Activated CD8-positive, alpha-beta T cell treated with anti-CD3 and anti-CD28 coated beads for 36 hours (primary cell): ENCODE measurements around the gene TJP2. TPM values are rescaled to one million over a fixed set of nuclear protein-coding genes. Genes with fewer than 3 reads are reported as not detected.

Experiments
- ATAC-seq: fragments of 200-7000 bp; cut with Tn5 transposase; one replicate; pipeline ENCODE4 v1.10.0; 2021; ENCODE audit warnings: mild to moderate bottlenecking, moderate library complexity
- CTCF ChIA-PET: fragments of 350-600 bp; sonication (Branson Sonifier 250); formaldehyde crosslinking; loops from one replicate; lab custom pipeline; 2021; ENCODE audit warnings: antibody characterized with exemption; lab: Charles Lee
- POLR2A ChIA-PET: fragments of 350-600 bp; sonication (Branson Sonifier 250); formaldehyde crosslinking; loops from one replicate; lab custom pipeline; 2021; ENCODE audit warnings: antibody characterized with exemption; lab: Charles Lee
- DNase-seq: peaks from one replicate; pipeline ENCODE4 v3.0.0-alpha.2; 2020
- H3K27ac Mint-ChIP-seq: one replicate; pipeline ENCODE4 v1.8.0; 2021; ENCODE audit warnings: mild to moderate bottlenecking, mixed read lengths
- H3K27me3 Mint-ChIP-seq: one replicate; pipeline ENCODE4 v1.8.0; 2021; ENCODE audit warnings: mixed read lengths
- H3K36me3 Mint-ChIP-seq: one replicate; pipeline ENCODE4 v1.8.0; 2021; ENCODE audit warnings: low read depth, mixed read lengths
- H3K4me1 Mint-ChIP-seq: one replicate; pipeline ENCODE4 v1.8.0; 2021; ENCODE audit warnings: low read depth, mixed read lengths
- H3K4me3 Mint-ChIP-seq: one replicate; pipeline ENCODE4 v1.8.0; 2021; ENCODE audit warnings: mild to moderate bottlenecking, moderate library complexity, mixed read lengths
- H3K9me3 Mint-ChIP-seq: one replicate; pipeline ENCODE4 v1.8.0; 2021; ENCODE audit warnings: mixed read lengths
- intact Hi-C: fragments of 100-400 bp; cut with micrococcal nuclease; formaldehyde crosslinking; loops from one replicate; pipeline ENCODE4 v1.10.0; 2022
- total RNA-seq, 2 experiments: library from RNA; stranded (reverse); gene quantifications; one replicate each; pipeline ENCODE4 v1.2.3, GENCODE V29; 2021
- TF ChIP-seq, protein P1 (sequence below): fragments of 200-600 bp; IDR thresholded peaks from one replicate; pipeline ENCODE4 v1.8.0; 2022; ENCODE audit warnings: antibody characterized with exemption, mild to moderate bottlenecking

Gene TJP2
- total RNA-seq, 2 experiments from 2014 or later: 3.7 to 3.9 TPM

DNA sequence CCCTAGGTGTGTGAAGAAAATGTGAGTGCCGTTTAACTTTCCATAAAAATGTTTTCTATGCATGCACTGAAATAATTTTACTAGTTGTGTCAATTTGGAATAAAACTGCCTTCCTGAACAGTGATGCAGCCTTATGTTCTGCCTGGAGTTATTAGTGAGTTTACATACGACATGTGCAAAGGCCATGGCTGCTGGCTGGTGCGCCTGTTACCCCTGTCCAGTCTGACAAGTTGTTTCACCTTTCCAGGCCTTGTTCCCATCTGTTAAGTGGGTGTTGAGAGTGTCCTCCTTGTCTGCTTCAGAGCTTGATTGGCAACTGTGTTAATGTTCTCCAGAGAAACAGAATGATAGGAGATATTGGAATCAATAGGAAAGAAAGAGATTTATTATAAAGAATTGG is 60.6 kb downstream of the TJP2 start:
- H3K4me3 Mint-ChIP-seq: no peak overlapping the region
- ATAC-seq (no peak), DNase-seq (no peak)
- ChIA-PET POLR2A (no interaction called here), CTCF (no interaction called here)
- intact Hi-C loops: no loop called here
- H3K4me1 Mint-ChIP-seq: no peaks in the 10 kb centered on the region
- no peaks in the 10 kb centered on the region for H3K27me3 Mint-ChIP-seq
- no peak overlapping the region for H3K27ac Mint-ChIP-seq
- no peaks in the 10 kb centered on the region for H3K9me3 Mint-ChIP-seq
- peaks cover 5% of the 10 kb centered on the region for H3K36me3 Mint-ChIP-seq
- TF ChIP-seq, protein P1, sequence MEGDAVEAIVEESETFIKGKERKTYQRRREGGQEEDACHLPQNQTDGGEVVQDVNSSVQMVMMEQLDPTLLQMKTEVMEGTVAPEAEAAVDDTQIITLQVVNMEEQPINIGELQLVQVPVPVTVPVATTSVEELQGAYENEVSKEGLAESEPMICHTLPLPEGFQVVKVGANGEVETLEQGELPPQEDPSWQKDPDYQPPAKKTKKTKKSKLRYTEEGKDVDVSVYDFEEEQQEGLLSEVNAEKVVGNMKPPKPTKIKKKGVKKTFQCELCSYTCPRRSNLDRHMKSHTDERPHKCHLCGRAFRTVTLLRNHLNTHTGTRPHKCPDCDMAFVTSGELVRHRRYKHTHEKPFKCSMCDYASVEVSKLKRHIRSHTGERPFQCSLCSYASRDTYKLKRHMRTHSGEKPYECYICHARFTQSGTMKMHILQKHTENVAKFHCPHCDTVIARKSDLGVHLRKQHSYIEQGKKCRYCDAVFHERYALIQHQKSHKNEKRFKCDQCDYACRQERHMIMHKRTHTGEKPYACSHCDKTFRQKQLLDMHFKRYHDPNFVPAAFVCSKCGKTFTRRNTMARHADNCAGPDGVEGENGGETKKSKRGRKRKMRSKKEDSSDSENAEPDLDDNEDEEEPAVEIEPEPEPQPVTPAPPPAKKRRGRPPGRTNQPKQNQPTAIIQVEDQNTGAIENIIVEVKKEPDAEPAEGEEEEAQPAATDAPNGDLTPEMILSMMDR: no peak

DNA sequence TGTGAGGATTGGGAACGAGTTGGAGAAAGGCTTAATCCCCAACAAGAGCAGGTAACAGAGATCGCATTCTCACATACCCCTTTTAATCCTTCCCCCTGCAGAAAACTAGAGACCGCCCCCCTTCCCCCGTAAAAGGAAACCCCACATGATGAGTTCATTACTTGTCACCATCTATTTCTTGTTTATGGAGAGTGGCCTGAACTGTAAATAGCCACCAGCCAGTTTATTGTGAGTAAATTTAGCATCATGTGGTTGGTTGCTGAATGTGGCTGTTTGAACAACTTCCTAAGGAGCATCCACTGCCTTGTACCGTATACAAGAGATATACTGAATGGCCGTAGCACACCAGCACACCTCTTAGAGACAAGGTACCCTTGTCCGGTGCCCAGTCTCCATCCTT is 62.1 kb downstream of the TJP2 start:
- TF ChIP-seq, protein P1: no peak
- POLR2A ChIA-PET: interaction anchor here (0.5 kb wide), 1 partner anchor 34 kb away, joined by 3 read pairs; no protein-coding TSS in a partner anchor
- DNase-seq (no peak), ATAC-seq (no peak)
- Mint-ChIP-seq H3K9me3 (no peaks in the 10 kb centered on the region), H3K4me3 (no peak overlapping the region), H3K36me3 (peaks cover 5% of the 10 kb centered on the region), H3K4me1 (no peaks in the 10 kb centered on the region), H3K27ac (no peak overlapping the region), H3K27me3 (no peaks in the 10 kb centered on the region)
- intact Hi-C loops: no loop called here
- CTCF ChIA-PET: no interaction called here

DNA sequence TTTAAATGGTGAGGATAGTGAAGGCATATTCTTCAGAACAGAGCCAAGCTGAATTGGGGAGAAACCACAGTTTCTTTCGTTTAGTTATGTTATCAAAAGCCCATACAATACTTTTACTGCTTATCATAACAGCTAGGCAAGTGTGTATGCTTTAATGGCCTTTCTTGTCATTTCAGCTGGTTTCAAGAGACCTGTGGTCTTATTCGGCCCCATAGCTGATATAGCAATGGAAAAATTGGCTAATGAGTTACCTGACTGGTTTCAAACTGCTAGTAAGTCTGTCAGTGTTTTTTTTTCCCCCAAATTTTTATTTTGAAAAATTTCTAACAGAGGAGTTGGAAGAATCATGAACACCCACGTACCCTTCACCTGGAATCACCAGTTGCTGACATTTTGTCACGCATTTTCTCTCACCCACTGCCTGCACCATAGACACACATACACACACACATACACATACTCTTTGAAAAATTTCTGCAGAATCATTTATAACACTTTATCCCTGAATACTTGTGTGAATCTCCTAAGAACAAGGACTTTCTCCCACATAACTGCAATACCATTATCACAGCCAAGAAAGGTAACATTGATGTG is 63.7 kb downstream of the TJP2 start:
- POLR2A ChIA-PET: no interaction called here
- DNase-seq: no peak
- intact Hi-C loops: no loop called here
- TF ChIP-seq, protein P1: no peak
- no peak overlapping the region for H3K27ac Mint-ChIP-seq
- peaks cover 5% of the 10 kb centered on the region for H3K36me3 Mint-ChIP-seq
- no peaks in the 10 kb centered on the region for H3K4me1 Mint-ChIP-seq
- no peak overlapping the region for H3K4me3 Mint-ChIP-seq
- no peaks in the 10 kb centered on the region for H3K27me3 Mint-ChIP-seq
- ATAC-seq: no peak
- no peaks in the 10 kb centered on the region for H3K9me3 Mint-ChIP-seq
- CTCF ChIA-PET: no interaction called here

DNA sequence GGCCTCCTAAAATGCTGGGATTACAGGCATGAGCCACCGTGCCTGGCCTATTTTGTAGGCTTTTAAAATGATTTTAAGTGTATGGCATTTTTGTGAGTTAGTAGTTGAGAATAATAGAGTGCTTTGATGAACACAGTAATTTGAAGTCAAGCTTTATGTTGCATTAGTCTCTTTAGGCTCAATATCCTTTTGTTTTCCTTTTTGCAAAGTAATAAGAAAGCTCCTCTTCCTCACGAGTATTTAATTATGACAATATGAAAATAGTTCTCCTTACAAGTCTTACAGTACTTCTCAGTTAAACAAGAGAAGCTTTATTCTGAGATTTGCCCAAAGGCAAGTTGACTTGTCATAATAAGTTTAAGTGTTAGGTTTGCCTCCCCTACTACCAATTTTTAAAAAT is 69.0 kb downstream of the TJP2 start:
- Mint-ChIP-seq H3K4me3 (no peak overlapping the region), H3K4me1 (no peaks in the 10 kb centered on the region), H3K27me3 (no peaks in the 10 kb centered on the region), H3K9me3 (no peaks in the 10 kb centered on the region), H3K27ac (no peak overlapping the region), H3K36me3 (peaks cover 8% of the 10 kb centered on the region)
- ChIA-PET CTCF (interaction anchor here (1.1 kb wide), 1 partner anchor 50 kb away, joined by 4 read pairs; no protein-coding TSS in a partner anchor), POLR2A (no interaction called here)
- DNase-seq (no peak), ATAC-seq (no peak)
- intact Hi-C loops: no loop called here
- TF ChIP-seq, protein P1: no peak

DNA sequence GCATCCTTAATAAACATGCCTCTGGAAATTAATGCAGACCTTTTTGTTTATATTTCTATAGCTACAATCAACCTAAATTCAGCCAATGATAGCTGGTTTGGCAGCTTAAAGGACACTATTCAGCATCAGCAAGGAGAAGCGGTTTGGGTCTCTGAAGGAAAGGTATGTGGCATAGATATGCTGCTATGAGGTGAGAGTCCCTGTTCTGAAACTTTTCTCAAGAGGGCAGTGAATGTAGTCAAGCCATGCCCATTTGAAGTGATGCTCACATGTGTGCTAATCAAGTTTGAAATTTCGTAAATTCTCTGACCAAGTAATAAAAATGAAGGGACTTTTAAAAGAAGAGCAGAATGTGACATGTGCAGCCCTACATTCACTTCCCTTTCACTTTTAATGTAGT is 72.6 kb downstream of the TJP2 start:
- ATAC-seq (no peak), DNase-seq (no peak)
- no peaks in the 10 kb centered on the region for H3K4me1 Mint-ChIP-seq
- ChIA-PET POLR2A (no interaction called here), CTCF (interaction anchor here (1.0 kb wide), 1 partner anchor 9 kb away, joined by 3 read pairs; no protein-coding TSS in a partner anchor)
- no peaks in the 10 kb centered on the region for H3K27me3 Mint-ChIP-seq
- H3K4me3 Mint-ChIP-seq: no peak overlapping the region
- intact Hi-C loops: no loop called here
- no peak overlapping the region for H3K27ac Mint-ChIP-seq
- TF ChIP-seq, protein P1: no peak
- H3K36me3 Mint-ChIP-seq: peaks cover 5% of the 10 kb centered on the region
- no peaks in the 10 kb centered on the region for H3K9me3 Mint-ChIP-seq
